GM12801 (cell line): ENCODE results near the gene PYDC2.

Experiments
- TF ChIP-seq, protein P1 (sequence below): IDR thresholded peaks from one replicate; pipeline ENCODE4 v1.5.1; 2011; ENCODE audit warnings: control low read depth; ENCODE audit not compliant: insufficient read length; ENCODE audit errors: extremely low read depth

The PYDC2 gene

GRCh38 chr3:191435981-191436380 lies 25.0 kb upstream of the PYDC2 start:
- TF ChIP-seq, protein P1, sequence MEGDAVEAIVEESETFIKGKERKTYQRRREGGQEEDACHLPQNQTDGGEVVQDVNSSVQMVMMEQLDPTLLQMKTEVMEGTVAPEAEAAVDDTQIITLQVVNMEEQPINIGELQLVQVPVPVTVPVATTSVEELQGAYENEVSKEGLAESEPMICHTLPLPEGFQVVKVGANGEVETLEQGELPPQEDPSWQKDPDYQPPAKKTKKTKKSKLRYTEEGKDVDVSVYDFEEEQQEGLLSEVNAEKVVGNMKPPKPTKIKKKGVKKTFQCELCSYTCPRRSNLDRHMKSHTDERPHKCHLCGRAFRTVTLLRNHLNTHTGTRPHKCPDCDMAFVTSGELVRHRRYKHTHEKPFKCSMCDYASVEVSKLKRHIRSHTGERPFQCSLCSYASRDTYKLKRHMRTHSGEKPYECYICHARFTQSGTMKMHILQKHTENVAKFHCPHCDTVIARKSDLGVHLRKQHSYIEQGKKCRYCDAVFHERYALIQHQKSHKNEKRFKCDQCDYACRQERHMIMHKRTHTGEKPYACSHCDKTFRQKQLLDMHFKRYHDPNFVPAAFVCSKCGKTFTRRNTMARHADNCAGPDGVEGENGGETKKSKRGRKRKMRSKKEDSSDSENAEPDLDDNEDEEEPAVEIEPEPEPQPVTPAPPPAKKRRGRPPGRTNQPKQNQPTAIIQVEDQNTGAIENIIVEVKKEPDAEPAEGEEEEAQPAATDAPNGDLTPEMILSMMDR = no peak

DNA sequence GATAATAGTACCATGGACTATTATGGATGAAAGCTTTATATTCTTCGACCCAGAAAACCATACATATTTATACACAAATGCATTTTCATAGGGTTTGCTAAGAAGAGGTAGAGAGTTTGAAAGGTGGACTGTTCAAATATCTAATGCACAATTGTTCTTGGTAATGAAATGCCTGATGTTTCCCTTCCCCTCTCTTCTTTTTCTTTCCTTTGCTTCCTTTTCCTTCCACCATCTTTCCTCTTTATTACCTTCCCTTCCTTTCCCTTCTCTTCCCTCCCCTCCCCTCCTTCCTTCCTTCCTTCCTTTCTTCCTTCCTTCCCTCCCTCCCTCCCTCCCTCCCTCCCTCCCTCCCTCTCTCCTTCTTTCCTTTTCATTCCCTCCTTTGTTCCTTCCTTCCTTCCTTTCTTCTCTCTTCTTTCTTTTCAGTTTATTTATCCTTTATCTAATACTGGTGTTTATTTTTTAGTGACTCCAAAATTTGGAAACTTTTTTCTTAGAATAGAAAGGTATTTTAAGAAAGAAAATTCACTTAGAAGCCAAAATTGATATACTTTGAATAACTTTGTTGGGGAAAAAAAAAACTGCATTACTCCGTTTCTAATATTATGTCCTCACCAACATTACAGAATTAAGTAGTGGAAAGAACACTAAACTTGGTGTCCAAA lies 22.7 kb upstream of the PYDC2 start:
- TF ChIP-seq, protein P1 = no peak

DNA sequence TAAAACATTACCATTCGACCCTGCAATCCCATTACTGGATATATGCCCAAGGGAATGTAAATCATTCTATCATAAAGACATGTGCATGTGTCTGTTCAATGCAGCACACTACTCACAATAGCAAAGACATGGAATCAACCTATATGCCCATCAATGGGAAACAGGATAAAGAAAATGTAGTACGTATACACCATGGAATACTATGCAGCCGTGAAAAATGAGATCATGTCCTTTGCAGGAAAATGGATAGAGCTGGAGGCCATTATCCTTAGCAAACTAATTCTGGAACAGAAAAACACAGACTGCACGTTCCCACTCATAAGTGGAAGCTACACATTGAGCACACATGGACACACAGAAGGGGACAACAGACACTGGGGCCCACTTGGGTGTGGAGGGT lies 20.4 kb upstream of the PYDC2 start:
- TF ChIP-seq, protein P1 = no peak

DNA sequence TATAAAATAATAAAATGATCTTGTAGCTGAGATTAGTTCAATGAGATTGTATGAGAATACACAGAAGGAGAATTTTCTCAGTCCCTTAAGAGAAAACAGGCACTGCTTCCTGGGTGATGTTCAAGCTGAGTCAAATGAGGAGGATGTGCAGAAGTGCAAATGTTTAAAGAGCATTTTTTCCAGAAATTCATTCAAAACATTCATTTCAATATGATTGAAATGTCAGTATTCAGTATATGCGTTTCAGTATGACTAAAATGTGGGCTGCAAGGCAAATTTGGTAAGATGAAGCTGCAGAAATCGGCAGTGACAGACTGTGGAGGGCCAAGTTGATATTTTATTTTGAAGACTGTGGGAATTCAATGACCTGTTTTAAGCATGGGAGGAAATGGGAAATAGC lies 19.3 kb upstream of the PYDC2 start:
- TF ChIP-seq, protein P1 = no peak

- TF ChIP-seq, protein P1 = no peak
These were observed 16.4 kb upstream of the PYDC2 start for GRCh38 chr3:191444569-191444968.

DNA sequence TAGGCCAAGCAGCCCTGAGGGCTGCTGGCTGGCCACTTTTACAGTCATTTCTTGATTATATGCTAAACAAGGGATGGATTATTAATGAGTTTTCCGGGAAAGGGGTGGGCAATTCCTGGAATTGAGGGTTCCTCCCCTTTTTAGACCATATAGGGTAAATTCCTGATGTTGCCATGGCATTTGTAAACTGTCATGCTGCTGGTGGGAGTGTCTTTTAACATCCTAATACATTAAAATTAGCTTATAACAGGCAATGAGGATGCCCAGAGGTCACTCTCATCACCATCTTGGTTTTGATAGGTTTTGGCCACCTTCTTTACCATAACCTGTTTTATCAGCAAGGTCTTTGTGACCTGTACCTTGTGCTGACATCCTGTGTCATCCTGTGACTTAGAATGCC lies 11.7 kb upstream of the PYDC2 start:
- TF ChIP-seq, protein P1 = no peak

GRCh38 chr3:191455257-191455952 lies 5.6 kb upstream of the PYDC2 start:
- TF ChIP-seq, protein P1 = no peak
